GM21360 (cell line): ENCODE measurements around the gene SAE1.

Experiments
- ATAC-seq: cut with Tn5 transposase; IDR thresholded peaks from one replicate; pipeline ENCODE4 v1.9.1; 2021; ENCODE audit warnings: mild to moderate bottlenecking, moderate library complexity; ENCODE audit not compliant: unreplicated experiment

Gene SAE1

GRCh38 chr19:47157431-47158321 is 27.0 kb downstream of the SAE1 start:
- no peak for ATAC-seq

DNA sequence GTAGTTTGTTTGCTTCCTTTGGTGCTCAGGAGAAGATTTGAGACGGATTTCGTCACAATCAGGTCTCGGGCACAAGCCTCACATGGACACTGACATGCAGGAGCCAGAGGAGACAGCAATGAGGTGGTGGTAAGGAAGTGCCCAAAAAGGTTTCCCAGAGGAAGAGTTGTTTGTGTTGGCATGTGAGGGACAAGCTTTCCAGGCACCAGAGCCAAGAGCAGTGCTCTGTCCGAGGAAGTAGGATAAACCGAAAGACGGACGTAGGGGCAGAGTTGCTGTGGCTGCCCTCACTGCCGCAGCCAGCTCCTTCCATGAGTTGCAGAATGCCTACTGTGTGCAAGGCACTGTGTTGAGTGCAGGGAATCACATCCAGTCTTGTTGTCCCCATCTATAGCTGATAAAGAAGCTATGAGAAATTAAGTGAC is 27.7 kb downstream of the SAE1 start:
- ATAC-seq = no peak

DNA sequence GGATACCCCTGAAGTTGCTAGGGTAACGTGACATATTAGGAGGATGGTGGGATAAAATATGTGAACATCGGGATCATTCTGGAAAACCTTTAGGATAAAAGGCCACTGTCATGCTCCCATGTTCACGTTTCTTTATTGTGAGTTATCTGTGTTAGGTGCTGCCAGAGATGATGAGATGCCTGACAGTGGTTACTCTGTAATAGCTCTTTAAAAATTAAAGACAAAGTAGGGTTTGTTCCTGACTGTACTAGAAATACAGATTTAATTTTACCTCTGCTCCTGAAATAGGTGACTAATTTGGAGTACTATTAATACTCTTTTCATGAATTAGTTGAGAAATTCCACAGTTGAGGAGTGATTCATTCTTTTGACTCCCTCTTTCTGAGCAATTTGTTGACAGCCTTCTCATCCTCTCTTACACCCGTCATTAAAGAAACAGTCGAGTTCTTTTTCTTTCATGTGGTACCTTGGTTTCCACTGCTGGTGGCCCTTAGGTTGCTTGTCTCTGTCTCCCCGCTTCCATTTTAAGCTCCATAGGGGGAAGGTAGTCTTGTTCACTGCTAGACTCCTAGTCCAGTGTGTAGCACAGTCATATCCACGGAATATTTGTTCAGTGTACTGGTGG is 28.4 kb downstream of the SAE1 start:
- no peak for ATAC-seq

- no peak for ATAC-seq
Observed at GRCh38 chr19:47161876-47162489, 31.3 kb downstream of the SAE1 start.

- no peak for ATAC-seq
Observed at GRCh38 chr19:47168065-47168464, 37.4 kb downstream of the SAE1 start.

GRCh38 chr19:47172666-47173455 is 42.2 kb downstream of the SAE1 start:
- no peak for ATAC-seq

GRCh38 chr19:47176071-47176626 is 45.5 kb downstream of the SAE1 start:
- ATAC-seq = no peak

DNA sequence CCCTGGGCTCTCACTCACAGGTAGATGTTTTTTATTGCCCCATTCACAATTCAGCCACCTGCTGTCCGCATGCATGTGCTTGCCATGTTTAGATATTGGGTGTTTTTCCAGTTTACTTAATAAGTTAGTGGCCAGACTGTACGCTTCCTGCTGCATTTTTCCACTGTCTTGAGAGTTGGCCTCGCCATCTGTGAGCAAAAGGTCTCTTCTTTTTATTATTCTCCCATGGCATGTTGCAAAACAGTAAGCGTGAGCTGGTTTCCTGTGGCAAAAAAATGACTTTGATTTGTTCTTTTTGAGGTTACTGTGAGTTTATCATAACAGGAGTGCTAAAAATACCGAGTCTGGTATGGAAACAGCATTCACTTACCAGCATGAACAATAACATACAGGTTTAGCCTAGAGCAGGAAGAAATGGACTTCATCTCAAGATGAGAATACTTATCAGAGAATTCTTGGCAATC is 46.0 kb downstream of the SAE1 start:
- ATAC-seq = no peak

GRCh38 chr19:47179653-47180310 is 49.1 kb downstream of the SAE1 start:
- ATAC-seq = no peak

DNA sequence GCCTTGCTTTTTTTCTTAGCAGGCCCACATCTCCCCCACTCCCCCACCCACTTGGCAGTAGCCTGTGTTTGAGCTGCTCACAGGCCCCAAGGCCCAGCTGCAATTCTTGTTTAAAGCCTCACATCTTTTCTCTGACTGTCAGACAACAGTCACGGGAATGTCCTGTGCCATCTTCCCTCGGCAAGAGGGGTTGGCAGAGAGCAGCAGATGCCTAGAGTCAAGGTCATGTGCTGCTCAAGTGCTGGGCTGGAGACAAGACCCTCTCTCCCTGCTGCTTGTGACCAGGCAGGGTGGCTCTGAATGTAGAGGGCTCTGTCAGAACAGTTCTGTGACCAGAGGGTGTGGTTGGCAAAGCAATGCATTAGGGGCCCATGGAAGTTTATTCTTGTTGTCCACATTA is 53.0 kb downstream of the SAE1 start:
- ATAC-seq = no peak

- peak; percentile 68 for ATAC-seq
Observed at GRCh38 chr19:47186446-47187334, 56.1 kb downstream of the SAE1 start.

DNA sequence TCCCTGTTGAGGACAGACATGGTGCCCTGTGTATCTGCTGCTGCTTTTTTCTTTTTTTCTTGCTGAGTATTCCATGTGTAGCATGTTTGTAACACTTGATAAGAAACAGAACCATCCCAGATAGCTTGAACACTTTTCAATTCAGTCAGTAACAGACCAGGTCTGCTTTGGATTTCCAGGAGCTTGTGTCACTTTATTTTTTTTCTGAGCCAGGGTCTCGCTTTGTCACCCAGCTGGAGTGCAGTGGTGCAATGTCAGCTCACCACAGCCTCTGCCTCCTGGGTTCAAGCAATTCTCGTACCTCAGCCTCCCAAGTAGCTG is 56.7 kb downstream of the SAE1 start:
- ATAC-seq = no peak

DNA sequence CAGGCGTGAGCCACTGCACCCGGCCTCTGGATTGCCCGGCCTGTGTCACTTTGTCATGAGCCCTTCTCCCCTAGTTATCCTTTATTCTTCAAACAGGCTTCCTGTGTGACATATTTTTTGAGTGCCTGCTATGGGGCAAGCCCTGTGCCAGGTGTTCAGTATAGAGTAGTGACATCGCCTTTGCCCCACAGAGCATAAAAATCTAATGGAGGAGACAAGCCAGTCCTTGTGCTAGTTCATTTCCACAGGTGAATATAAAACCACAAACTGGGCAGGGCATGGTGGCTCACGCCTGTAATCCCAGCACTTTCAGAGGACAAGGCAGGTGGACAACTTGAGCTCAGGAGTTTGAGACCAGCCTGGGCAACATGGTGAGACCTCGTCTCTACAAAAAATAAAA is 57.2 kb downstream of the SAE1 start:
- no peak for ATAC-seq

- no peak for ATAC-seq
Observed at GRCh38 chr19:47188507-47189033, 57.9 kb downstream of the SAE1 start.

DNA sequence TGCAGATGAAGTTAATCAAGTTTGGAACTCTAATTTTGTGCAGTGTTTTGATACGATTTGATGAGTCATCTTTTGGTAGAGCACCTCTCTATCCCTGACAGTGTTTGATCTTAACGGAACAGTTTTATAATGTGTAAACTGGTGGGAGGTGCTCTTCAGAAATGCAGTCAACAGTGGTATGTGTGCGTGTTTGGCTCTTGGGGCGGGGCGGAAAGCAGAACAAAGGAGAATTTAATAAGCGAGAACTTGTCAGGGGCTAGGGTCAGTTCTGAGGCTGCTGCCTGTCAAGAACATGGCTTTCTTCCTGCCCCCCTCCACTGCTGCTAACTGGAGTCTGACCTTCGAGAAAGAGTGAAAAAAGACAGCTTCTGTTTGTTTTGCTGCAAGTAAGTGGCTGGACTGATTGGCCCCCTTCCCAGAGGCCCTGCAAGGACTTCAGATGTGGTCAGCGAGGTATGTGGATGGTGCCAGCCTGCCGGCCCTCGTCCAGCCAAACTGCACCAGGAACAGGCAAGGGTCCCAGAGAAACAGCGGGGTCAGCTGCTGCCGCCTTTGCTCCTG is 59.6 kb downstream of the SAE1 start:
- ATAC-seq = no peak

DNA sequence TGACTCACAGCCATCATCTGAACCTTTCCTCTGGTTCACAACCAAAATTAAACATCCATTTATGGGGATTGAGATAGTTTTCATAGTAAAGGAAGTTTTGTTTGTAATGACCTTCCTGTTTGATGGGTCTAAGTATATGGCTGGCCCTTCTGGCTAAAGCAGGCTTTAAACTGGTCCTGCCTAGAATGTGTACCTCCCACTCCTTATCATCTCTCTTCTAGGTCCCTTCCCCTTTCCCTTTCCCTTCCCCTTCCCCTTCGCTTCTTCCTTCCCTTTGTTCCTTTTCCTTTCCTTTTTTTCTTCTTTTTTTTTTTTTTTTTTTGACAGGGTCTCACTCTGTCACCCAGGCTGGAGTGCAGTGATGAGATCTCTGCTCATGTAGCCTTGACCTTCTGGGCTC is 64.8 kb downstream of the SAE1 start:
- ATAC-seq = no peak

- no peak for ATAC-seq
Observed at GRCh38 chr19:47197141-47197540, 66.5 kb downstream of the SAE1 start.

- ATAC-seq = no peak
Observed at GRCh38 chr19:47200530-47200929, 69.9 kb downstream of the SAE1 start.

- ATAC-seq = no peak
Observed at GRCh38 chr19:47203254-47203653, 72.6 kb downstream of the SAE1 start.
